GM12874 (cell line): ENCODE data around the gene RBFOX2.

Source experiments
- CTCF ChIP-seq: IDR thresholded peaks from 2 replicates; pipeline ENCODE4 v1.5.1; 2011; ENCODE audit warnings: low read depth, mild to moderate bottlenecking, control low read depth, low read length, moderate library complexity; ENCODE audit not compliant: insufficient read depth

RBFOX2 gene

GRCh38 chr22:36052505-36052941 lies 23.9 kb upstream of the RBFOX2 start:
- no peak for TF ChIP-seq CTCF

- TF ChIP-seq CTCF, result no peak
Observed at GRCh38 chr22:36049678-36049997, 21.0 kb upstream of the RBFOX2 start.

- no peak for TF ChIP-seq CTCF
Observed at GRCh38 chr22:36048911-36049677, 20.5 kb upstream of the RBFOX2 start.

GRCh38 chr22:36042240-36042639 lies 13.6 kb upstream of the RBFOX2 start:
- no peak for TF ChIP-seq CTCF

- TF ChIP-seq CTCF, result no peak
Observed at GRCh38 chr22:36039125-36039524, 10.5 kb upstream of the RBFOX2 start.

GRCh38 chr22:36037102-36037758 lies 8.6 kb upstream of the RBFOX2 start:
- no peak for TF ChIP-seq CTCF

GRCh38 chr22:36036167-36036624 lies 7.6 kb upstream of the RBFOX2 start:
- no peak for TF ChIP-seq CTCF
